ENCODE measurements around the gene UBC.
A peak's percentile ranks its signal among the peaks of the same experiment; 100 is the strongest.
"Not testable (repeated sequence)": the region's sequence is repeated elsewhere in the genome, so short reads cannot be mapped to it uniquely, and the experiment has no call there.

UBC gene

DNA sequence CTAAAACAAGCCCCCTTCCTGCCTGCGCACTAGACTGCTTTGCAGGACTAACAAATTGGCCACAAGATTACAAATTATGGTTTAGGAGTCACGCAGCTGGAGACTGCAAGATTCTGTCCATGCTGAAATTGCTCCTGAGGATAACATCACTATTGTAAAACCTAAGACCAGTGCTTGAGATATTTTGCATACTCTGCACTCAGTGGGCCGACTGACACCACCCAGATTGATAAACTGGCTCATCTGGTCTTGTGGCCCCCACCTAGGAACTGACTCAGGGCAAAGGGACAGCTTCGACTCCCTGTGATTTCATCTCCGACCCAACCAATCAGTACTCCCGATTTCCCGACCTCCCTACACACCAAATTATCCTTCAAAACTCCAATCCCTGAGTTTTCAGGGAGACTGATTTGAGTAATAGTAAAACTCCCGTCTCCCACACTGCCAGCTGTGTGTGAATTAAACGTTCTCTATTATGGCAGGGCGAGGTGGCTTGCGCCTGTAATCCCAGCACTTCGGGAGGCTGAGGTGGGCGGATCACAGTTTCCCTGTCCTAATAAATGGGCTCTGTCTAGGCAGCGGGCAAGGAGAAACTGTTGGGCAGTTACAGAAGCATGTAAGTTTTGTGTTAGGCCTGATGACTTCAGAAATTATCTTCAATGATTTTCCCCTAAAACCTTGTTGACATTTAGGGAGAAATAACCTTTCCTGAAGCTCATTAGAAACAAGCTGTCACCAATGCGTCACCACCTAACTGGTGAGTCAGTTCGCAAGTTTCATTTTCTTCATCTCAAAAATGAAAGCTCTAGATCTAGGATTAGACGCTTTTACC, 5.3 kb upstream of the UBC start:
- TF ChIP-seq, protein P1, sequence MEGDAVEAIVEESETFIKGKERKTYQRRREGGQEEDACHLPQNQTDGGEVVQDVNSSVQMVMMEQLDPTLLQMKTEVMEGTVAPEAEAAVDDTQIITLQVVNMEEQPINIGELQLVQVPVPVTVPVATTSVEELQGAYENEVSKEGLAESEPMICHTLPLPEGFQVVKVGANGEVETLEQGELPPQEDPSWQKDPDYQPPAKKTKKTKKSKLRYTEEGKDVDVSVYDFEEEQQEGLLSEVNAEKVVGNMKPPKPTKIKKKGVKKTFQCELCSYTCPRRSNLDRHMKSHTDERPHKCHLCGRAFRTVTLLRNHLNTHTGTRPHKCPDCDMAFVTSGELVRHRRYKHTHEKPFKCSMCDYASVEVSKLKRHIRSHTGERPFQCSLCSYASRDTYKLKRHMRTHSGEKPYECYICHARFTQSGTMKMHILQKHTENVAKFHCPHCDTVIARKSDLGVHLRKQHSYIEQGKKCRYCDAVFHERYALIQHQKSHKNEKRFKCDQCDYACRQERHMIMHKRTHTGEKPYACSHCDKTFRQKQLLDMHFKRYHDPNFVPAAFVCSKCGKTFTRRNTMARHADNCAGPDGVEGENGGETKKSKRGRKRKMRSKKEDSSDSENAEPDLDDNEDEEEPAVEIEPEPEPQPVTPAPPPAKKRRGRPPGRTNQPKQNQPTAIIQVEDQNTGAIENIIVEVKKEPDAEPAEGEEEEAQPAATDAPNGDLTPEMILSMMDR (IDR thresholded peaks at IDR 0.05; ENCODE audit: low read depth, low read length, missing control alignments) = no peak
- peak overlapping the region; percentile 40 for H3K4me3 ChIP-seq (ENCODE audit: low read depth, low read length)
- peak; percentile 72 for DNase-seq (ENCODE audit: low read depth)

GRCh38 chr12:124918622-124918988, 4.2 kb upstream of the UBC start:
- peak overlapping the region; percentile 46 for H3K4me3 ChIP-seq (ENCODE audit: low read depth, low read length)
- not testable (repeated sequence) for DNase-seq (ENCODE audit: low read depth)

- TF ChIP-seq, protein P1 (IDR thresholded peaks at IDR 0.05; ENCODE audit: low read depth, low read length, missing control alignments) = no peak
- H3K4me3 ChIP-seq (ENCODE audit: low read depth, low read length) = peak overlapping the region; percentile 46
- no peak for DNase-seq (ENCODE audit: low read depth)
Observed at GRCh38 chr12:124917841-124918621, 3.6 kb upstream of the UBC start.

GRCh38 chr12:124917135-124917840, 2.8 kb upstream of the UBC start:
- peak overlapping the region; percentile 99 for H3K4me3 ChIP-seq (ENCODE audit: low read depth, low read length)
- DNase-seq (ENCODE audit: low read depth) = peak; percentile 98
- TF ChIP-seq, protein P1 (IDR thresholded peaks at IDR 0.05; ENCODE audit: low read depth, low read length, missing control alignments) = no peak

- TF ChIP-seq, protein P1 (IDR thresholded peaks at IDR 0.05; ENCODE audit: low read depth, low read length, missing control alignments) = no peak
- DNase-seq (ENCODE audit: low read depth) = no peak
- H3K4me3 ChIP-seq (ENCODE audit: low read depth, low read length) = peak overlapping the region; percentile 99
Observed at GRCh38 chr12:124916374-124917134, 2.1 kb upstream of the UBC start.

DNA sequence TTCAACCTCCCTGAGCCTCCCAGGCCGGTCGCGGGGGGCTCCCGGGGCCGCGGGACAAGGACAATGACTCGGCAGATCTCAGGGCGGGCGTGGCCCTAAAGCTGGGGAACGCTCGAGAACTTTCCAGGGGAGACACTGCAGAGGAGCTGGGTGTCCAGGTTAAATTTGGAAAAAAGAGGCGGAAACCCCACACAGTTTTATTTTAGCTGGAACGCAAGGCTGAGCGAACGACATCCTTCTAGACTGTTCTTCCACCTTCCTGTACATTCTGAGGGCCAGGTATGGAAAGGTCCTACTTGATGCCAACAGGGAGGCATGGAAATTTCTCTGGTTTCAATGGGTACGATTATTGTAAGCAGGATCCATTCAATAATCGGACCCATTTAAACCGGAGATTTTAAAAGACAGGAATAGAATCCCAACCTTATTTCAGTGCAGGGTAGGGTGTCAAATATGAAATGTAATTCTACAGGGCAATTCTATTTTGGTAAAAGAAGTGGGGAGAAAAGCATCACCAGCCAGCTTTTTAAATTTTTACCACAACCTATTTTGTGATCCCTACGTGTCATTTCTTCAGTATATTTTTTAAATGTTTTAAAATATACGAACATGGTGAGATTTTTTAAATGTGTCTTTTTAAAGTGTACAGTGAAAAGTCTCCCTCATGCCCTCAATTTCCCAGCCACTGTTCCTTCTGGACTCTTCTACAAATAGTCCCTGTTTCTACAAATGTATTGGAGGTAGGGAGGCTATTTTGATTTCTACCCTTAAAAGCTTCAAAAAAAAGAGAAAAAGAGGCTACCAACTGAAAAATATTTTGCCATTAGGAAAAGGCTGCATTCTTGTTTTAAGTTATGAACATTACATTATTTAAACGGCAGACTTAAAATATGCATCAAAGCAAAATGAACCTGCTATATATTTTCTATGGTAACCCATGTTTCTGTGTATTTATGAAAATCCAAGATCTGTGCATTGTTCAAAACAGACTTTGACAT, 1.1 kb upstream of the UBC start:
- peak overlapping the region; percentile 99 for H3K4me3 ChIP-seq (ENCODE audit: low read depth, low read length)

More for the DNA sequence above, 1.1 kb upstream of the UBC start:
- TF ChIP-seq, protein P1 (IDR thresholded peaks at IDR 0.05; ENCODE audit: low read depth, low read length, missing control alignments) = no peak
- DNase-seq (ENCODE audit: low read depth) = no peak
